Stimulated activated CD4-positive, alpha-beta T cell treated with anti-CD3 and anti-CD28 coated beads, Interleukin-1b, Interleukin-23, amount 100 ng/mL, for 1 hour (primary cell): ENCODE data around the gene CAMSAP2.
"Not testable (repeated sequence)": the region's sequence is repeated elsewhere in the genome, so short reads cannot be mapped to it uniquely, and the experiment has no call there.

Source experiments
- DNase-seq, 2 donors: peaks; one replicate each; pipeline ENCODE4 v3.0.0-alpha.2; 2020; ENCODE audit warnings: low read depth in 2 of 2

Gene CAMSAP2

GRCh38 chr1:200780545-200781369, 42.1 kb downstream of the CAMSAP2 start:
- DNase-seq: no peak

GRCh38 chr1:200783926-200784325, 45.2 kb downstream of the CAMSAP2 start:
- no peak for DNase-seq

GRCh38 chr1:200784576-200784975, 45.9 kb downstream of the CAMSAP2 start:
- no peak for DNase-seq

GRCh38 chr1:200786788-200787187, 48.1 kb downstream of the CAMSAP2 start:
- DNase-seq: no peak

- DNase-seq: no peak
Measured at GRCh38 chr1:200787896-200788387, 49.2 kb downstream of the CAMSAP2 start.

- DNase-seq: not testable (repeated sequence)
Measured at GRCh38 chr1:200791012-200791411, 52.3 kb downstream of the CAMSAP2 start.

GRCh38 chr1:200793677-200794076, 55.0 kb downstream of the CAMSAP2 start:
- no peak for DNase-seq

- no peak for DNase-seq
Measured at GRCh38 chr1:200794506-200795065, 55.9 kb downstream of the CAMSAP2 start.

GRCh38 chr1:200795156-200795555, 56.5 kb downstream of the CAMSAP2 start:
- no peak for DNase-seq

GRCh38 chr1:200802042-200802441, 63.3 kb downstream of the CAMSAP2 start:
- DNase-seq: no peak

GRCh38 chr1:200802865-200803512, 64.3 kb downstream of the CAMSAP2 start:
- DNase-seq: peak; percentile 33 to 56

GRCh38 chr1:200805719-200806118, 67.0 kb downstream of the CAMSAP2 start:
- no peak for DNase-seq

- no peak for DNase-seq
Measured at GRCh38 chr1:200808846-200809245, 70.2 kb downstream of the CAMSAP2 start.

- no peak for DNase-seq
Measured at GRCh38 chr1:200811704-200812103, 73.0 kb downstream of the CAMSAP2 start.

- DNase-seq: not testable (repeated sequence)
Measured at GRCh38 chr1:200816624-200817224, 78.0 kb downstream of the CAMSAP2 start.

GRCh38 chr1:200818248-200818647, 79.6 kb downstream of the CAMSAP2 start:
- DNase-seq: no peak

GRCh38 chr1:200819726-200820125, 81.0 kb downstream of the CAMSAP2 start:
- no peak for DNase-seq

GRCh38 chr1:200831091-200831490, 92.4 kb downstream of the CAMSAP2 start:
- DNase-seq: no peak

- DNase-seq: no peak
Measured at GRCh38 chr1:200834383-200834782, 95.7 kb downstream of the CAMSAP2 start.

GRCh38 chr1:200836213-200836612, 97.5 kb downstream of the CAMSAP2 start:
- no peak for DNase-seq

GRCh38 chr1:200837931-200838571, 99.4 kb downstream of the CAMSAP2 start:
- no peak for DNase-seq
